Keratinocyte (primary cell): ENCODE data around the gene KLHDC7B. TPM values are rescaled to one million over a fixed set of nuclear protein-coding genes. Genes with fewer than 3 reads are reported as not detected.

Source experiments
- DNase-seq: peaks from one replicate; pipeline ENCODE4 v3.0.0-alpha.2; 2011; ENCODE audit warnings: low read depth, missing footprints, low spot score
- FAIRE-seq: peaks from 2 replicates; lab custom pipeline; 2011; peaks lifted over from hg19 to GRCh38; lab: Jason Lieb, UNC
- H2AFZ ChIP-seq: 2 replicates; pipeline ENCODE4 v1.6.0; 2012; ENCODE audit warnings: low read length, control low read depth, inconsistent platforms; ENCODE audit not compliant: control insufficient read depth
- H3K27ac ChIP-seq: 2 replicates; pipeline ENCODE4 v1.5.1; 2011; ENCODE audit warnings: low read length; ENCODE audit not compliant: control insufficient read depth, insufficient read depth
- H3K27me3 ChIP-seq: 3 replicates; pipeline ENCODE4 v1.6.0; 2011; ENCODE audit warnings: low read length; ENCODE audit not compliant: control insufficient read depth, insufficient read depth; ENCODE audit errors: extremely low read depth
- H3K36me3 ChIP-seq, 2 experiments: 2 replicates in 1 of 2; 3 replicates in 1 of 2; pipeline ENCODE4 v1.5.1; 2011; ENCODE audit warnings: low read length in 2 of 2, mild to moderate bottlenecking in 1 of 2; ENCODE audit not compliant: control insufficient read depth in 2 of 2, insufficient read depth in 2 of 2; ENCODE audit errors: extremely low read depth in 1 of 2
- H3K4me1 ChIP-seq: 3 replicates; pipeline ENCODE4 v1.5.1; 2011; ENCODE audit warnings: low read length; ENCODE audit not compliant: control insufficient read depth, insufficient read depth; ENCODE audit errors: extremely low read depth
- H3K4me2 ChIP-seq: 3 replicates; pipeline ENCODE4 v1.6.0; 2011; ENCODE audit warnings: low read depth, low read length; ENCODE audit not compliant: control insufficient read depth, insufficient read depth; ENCODE audit errors: extremely low read depth
- H3K4me3 ChIP-seq, 3 experiments: fragments of 200-600 bp in 1 of 3; sonication (generic) in 1 of 3; 2 replicates in 2 of 3; 3 replicates in 1 of 3; pipeline ENCODE4 v1.5.1; 2011 to 2016; ENCODE audit warnings: low read length in 3 of 3, mild to moderate bottlenecking in 3 of 3, control low read depth in 2 of 3, inconsistent platforms in 1 of 3, low read depth in 1 of 3, mixed read lengths in 1 of 3, mixed run types in 1 of 3, moderate library complexity in 1 of 3; ENCODE audit not compliant: control insufficient read depth in 2 of 3, insufficient read depth in 2 of 3; ENCODE audit errors: extremely low read depth in 1 of 3
- H3K79me2 ChIP-seq: 2 replicates; pipeline ENCODE4 v1.6.0; 2012; ENCODE audit warnings: low read length; ENCODE audit not compliant: control insufficient read depth, insufficient read depth
- H3K9ac ChIP-seq: 3 replicates; pipeline ENCODE4 v1.6.0; 2011; ENCODE audit warnings: low read length; ENCODE audit not compliant: control insufficient read depth, insufficient read depth; ENCODE audit errors: extremely low read depth
- H3K9me1 ChIP-seq: 3 replicates; pipeline ENCODE4 v1.6.0; 2011; ENCODE audit warnings: low read length; ENCODE audit not compliant: control insufficient read depth, insufficient read depth; ENCODE audit errors: extremely low read depth
- H3K9me3 ChIP-seq: 2 replicates; pipeline ENCODE4 v1.5.1; 2012; ENCODE audit warnings: low read depth, low read length; ENCODE audit not compliant: control insufficient read depth
- H4K20me1 ChIP-seq: 3 replicates; pipeline ENCODE4 v1.6.0; 2011; ENCODE audit warnings: low read length; ENCODE audit not compliant: control insufficient read depth, insufficient read depth; ENCODE audit errors: extremely low read depth
- EZH2 ChIP-seq: IDR thresholded peaks from one replicate; pipeline ENCODE4 v1.6.1; 2012; ENCODE audit warnings: inconsistent platforms, mild to moderate bottlenecking, low read length, moderate library complexity
- dilution Hi-C: fragments of 300-500 bp; cut with MboI; formaldehyde crosslinking; loops from one replicate; pipeline ENCODE4 v1.7.0; 2020; ENCODE audit warnings: low sequenced_read_pairs; ENCODE audit not compliant: extremely low pct_ligation_motif_present
- polyA plus RNA-seq, 5 experiments: library from polyadenylated mRNA; depleted of rRNA in 3 of 5; stranded (reverse) in 3 of 5; stranded (forward) in 1 of 5; unstranded in 1 of 5; fragments of >200 nt; gene quantifications; 1 replicate in 1 of 5; 2 replicates in 3 of 5; 3 replicates in 1 of 5; pipeline versions ENCODE4 v1.2.1 to v1.2.3, GENCODE V29; 2011 to 2012; ENCODE audit warnings: missing spikeins in 2 of 5, low read depth in 1 of 5, low replicate concordance in 1 of 5
- TF ChIP-seq, protein P1 (sequence below), 3 experiments: IDR thresholded peaks in 1 of 3; conservative IDR thresholded peaks in 1 of 3; optimal IDR thresholded peaks in 1 of 3; 2 replicates in 2 of 3; 3 replicates in 1 of 3; pipeline versions ENCODE3 to v1.5.1; 2011; ENCODE audit warnings: low read length in 3 of 3, mild to moderate bottlenecking in 3 of 3, moderate library complexity in 2 of 3, control low read depth in 1 of 3, inconsistent platforms in 1 of 3; ENCODE audit not compliant: insufficient read depth in 2 of 3; ENCODE audit errors: extremely low read depth in 1 of 3

KLHDC7B gene
- polyA plus RNA-seq, 1 donor (not counting 4 experiments of a cell fraction or from before 2014, with no cell fraction given): 0.01 TPM

DNA sequence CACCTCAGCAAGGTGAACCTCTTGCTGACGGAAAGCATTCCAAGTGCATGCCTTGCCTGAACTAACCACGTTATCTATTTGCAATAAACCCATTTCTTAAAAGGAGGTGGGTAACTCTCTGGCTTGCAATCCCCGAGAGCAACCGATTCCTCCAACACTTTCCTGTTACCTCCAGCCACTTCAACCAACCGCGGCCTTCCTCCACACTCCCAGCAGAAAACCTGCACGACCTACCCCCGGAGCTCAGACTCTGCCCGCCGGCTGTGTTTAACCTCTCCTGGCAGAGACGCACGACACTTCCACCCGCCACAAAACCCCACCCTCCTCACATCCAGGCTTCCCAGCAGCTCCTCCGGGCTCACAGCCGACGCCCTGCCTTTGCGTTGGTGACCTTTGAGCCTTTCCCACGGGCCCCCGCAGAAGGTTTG, 21.0 kb upstream of the KLHDC7B start:
- Histone ChIP-seq H3K27me3 (peaks cover 5% of the 10 kb centered on the region), H3K4me1 (peaks cover 16% of the 10 kb centered on the region), H3K9me1 (no peaks in the 10 kb centered on the region), H3K27ac (peak overlapping the region; percentile 70), H3K9me3 (no peaks in the 10 kb centered on the region), H2AFZ (no peak overlapping the region), H3K36me3 (peaks cover 17 to 29% of the 10 kb centered on the region in 2 experiments), H3K4me3 (peak overlapping the region; percentile 72 to 81 (median 79)), H3K79me2 (peaks cover 24% of the 10 kb centered on the region), H3K4me2 (peak overlapping the region; percentile 69), H3K9ac (peak overlapping the region; percentile 85), H4K20me1 (no peaks in the 10 kb centered on the region)
- no peak for TF ChIP-seq EZH2
- TF ChIP-seq, protein P1, sequence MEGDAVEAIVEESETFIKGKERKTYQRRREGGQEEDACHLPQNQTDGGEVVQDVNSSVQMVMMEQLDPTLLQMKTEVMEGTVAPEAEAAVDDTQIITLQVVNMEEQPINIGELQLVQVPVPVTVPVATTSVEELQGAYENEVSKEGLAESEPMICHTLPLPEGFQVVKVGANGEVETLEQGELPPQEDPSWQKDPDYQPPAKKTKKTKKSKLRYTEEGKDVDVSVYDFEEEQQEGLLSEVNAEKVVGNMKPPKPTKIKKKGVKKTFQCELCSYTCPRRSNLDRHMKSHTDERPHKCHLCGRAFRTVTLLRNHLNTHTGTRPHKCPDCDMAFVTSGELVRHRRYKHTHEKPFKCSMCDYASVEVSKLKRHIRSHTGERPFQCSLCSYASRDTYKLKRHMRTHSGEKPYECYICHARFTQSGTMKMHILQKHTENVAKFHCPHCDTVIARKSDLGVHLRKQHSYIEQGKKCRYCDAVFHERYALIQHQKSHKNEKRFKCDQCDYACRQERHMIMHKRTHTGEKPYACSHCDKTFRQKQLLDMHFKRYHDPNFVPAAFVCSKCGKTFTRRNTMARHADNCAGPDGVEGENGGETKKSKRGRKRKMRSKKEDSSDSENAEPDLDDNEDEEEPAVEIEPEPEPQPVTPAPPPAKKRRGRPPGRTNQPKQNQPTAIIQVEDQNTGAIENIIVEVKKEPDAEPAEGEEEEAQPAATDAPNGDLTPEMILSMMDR (optimal IDR thresholded peaks at IDR 0.05 in 1 of 3, IDR thresholded peaks at IDR 0.05 in 1 of 3, conservative IDR thresholded peaks at IDR 0.05 in 1 of 3; ENCODE audit: extremely low read depth in 1 of 3, insufficient read depth in 2 of 3, low read length in 3 of 3): no peak
- dilution Hi-C loops: no loop called here
- FAIRE-seq (peak; percentile 58), DNase-seq (no peak)

DNA sequence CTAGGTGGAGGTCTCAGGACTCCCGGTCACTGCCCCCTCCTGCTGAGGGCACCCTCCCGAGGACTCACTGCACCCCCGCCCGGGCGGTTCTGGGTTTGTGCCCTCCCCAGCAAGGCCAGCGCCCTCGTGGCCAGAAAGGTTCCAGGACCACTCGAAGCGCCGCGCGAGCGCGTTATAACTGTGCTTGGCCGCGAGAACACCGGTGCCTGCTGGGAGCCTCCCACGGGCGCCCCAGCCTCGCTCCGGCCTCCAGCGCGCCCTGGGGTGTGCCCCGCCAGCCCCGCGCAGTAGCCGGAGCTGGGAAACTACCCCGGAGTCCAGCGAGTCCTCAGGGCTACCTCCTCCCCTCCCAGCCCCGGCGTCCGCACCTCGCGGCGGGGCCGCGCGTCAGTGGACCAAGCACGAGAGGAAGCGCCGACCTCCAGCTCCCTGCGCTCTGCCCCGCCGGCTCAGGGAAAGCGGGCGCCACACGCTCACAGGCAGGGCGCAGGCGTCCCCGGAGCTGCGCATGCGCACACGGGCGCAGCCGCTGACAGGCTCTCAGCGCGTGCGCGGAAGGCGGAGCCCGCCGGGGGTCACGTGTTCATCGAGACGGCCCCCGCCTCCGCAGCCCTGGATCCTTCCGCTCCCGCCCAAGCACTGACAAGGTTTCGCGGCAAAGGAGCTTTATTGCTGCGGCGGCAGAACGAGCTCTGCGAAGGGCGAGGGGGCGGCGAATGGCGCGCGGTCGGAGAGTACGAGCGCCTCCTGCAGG, 20.4 kb upstream of the KLHDC7B start, which contains the start of gene SCO2:
Gene SCO2 (minus strand): TSS at position 495 of the 754 bp plus-strand sequence. CDS start 1,187 bp downstream, outside the sequence.
- peak within 1 kb of the TSS; percentile 69 for H3K4me2 ChIP-seq
- H3K4me3 ChIP-seq: peak within 1 kb of the TSS; percentile 72 to 81 (median 79)
- peaks cover 16% of the 10 kb centered on the region for H3K4me1 ChIP-seq
- peak within 1 kb of the TSS; percentile 37 for H2AFZ ChIP-seq
- H4K20me1 ChIP-seq: no peaks in the 10 kb centered on the region
- H3K36me3 ChIP-seq: peaks cover 17 to 29% of the 10 kb centered on the region in 2 experiments
- dilution Hi-C loops: no loop called here
- DNase-seq (peak; percentile 76), FAIRE-seq (no peak)
- no peaks in the 10 kb centered on the region for H3K9me1 ChIP-seq
- H3K9ac ChIP-seq: peak within 1 kb of the TSS; percentile 85
- peaks cover 24% of the 10 kb centered on the region for H3K79me2 ChIP-seq
- H3K9me3 ChIP-seq: no peaks in the 10 kb centered on the region
- peak within 1 kb of the TSS; percentile 70 for H3K27ac ChIP-seq
- TF ChIP-seq, protein P1 (optimal IDR thresholded peaks at IDR 0.05 in 1 of 3, IDR thresholded peaks at IDR 0.05 in 1 of 3, conservative IDR thresholded peaks at IDR 0.05 in 1 of 3; ENCODE audit: extremely low read depth in 1 of 3, insufficient read depth in 2 of 3, low read length in 3 of 3): peak in 2 of 3 experiments; percentile 53 to 57
- TF ChIP-seq EZH2: no peak
- H3K27me3 ChIP-seq: peaks cover 6% of the 10 kb centered on the region
